H1 (cell line): ENCODE data around the gene EYA2. TPM values are rescaled to one million over a fixed set of nuclear protein-coding genes. Genes with fewer than 3 reads are reported as not detected.

Experiments
- BRCA1 ChIP-seq: IDR thresholded peaks from 2 replicates; pipeline ENCODE4 v1.6.1; 2012; ENCODE audit warnings: low read depth, low read length, improper control_type of control experiment
- CHD7 ChIP-seq: fragments of 300-600 bp; sonication (generic); IDR thresholded peaks from 2 replicates; pipeline ENCODE4 v1.7.1; 2012; ENCODE audit warnings: low read length, moderate library complexity, mild to moderate bottlenecking, inconsistent platforms; ENCODE audit not compliant: insufficient replicate concordance
- CREB1 ChIP-seq: IDR thresholded peaks from 2 replicates; pipeline ENCODE4 v1.6.1; 2012; ENCODE audit warnings: inconsistent platforms
- GABPA ChIP-seq: IDR thresholded peaks from 2 replicates; pipeline ENCODE4 v1.6.1; 2011; ENCODE audit warnings: mild to moderate bottlenecking, low read length, moderate library complexity, borderline replicate concordance; ENCODE audit not compliant: insufficient read depth
- HDAC6 ChIP-seq: IDR thresholded peaks from one replicate; pipeline ENCODE4 v1.7.1; 2012; ENCODE audit warnings: low read depth, mild to moderate bottlenecking, inconsistent platforms, low read length, moderate library complexity
- JUN ChIP-seq: IDR thresholded peaks from 2 replicates; pipeline ENCODE4 v1.6.1; 2011; ENCODE audit warnings: low read depth, mild to moderate bottlenecking, improper control_type of control experiment, low read length
- RBBP5 ChIP-seq: IDR thresholded peaks from 2 replicates; pipeline ENCODE4 v1.7.1; 2012; ENCODE audit warnings: low read depth, mild to moderate bottlenecking, inconsistent platforms, low read length, moderate library complexity, borderline replicate concordance
- SP4 ChIP-seq: IDR thresholded peaks from 2 replicates; pipeline ENCODE4 v1.6.1; 2012; ENCODE audit warnings: low read length, inconsistent platforms
- SUZ12 ChIP-seq: fragments of 200-600 bp; sonication (generic); IDR thresholded peaks from 2 replicates; pipeline ENCODE4 v1.6.1; 2012; ENCODE audit warnings: mild to moderate bottlenecking, inconsistent platforms, low read length, moderate library complexity, mixed read lengths
- TEAD4 ChIP-seq: IDR thresholded peaks from 2 replicates; pipeline ENCODE4 v1.6.1; 2012; ENCODE audit warnings: low read depth, low read length, inconsistent platforms, mixed read lengths
- ZNF274 ChIP-seq: IDR thresholded peaks from 2 replicates; pipeline ENCODE4 v1.7.0; 2012; ENCODE audit warnings: low read length, borderline replicate concordance; ENCODE audit errors: extremely low read depth
- polyA plus RNA-seq, 7 experiments: library from polyadenylated mRNA; depleted of rRNA in 3 of 7; stranded (reverse) in 5 of 7; unstranded in 2 of 7; fragments of >200 nt in 5 of 7; fragments of 200-250 nt in 2 of 7; gene quantifications; 1 replicate in 5 of 7; 2 replicates in 1 of 7; 4 replicates in 1 of 7; pipeline versions ENCODE4 v1.2.1 to v1.2.3, GENCODE V29; 2011 to 2013; ENCODE audit warnings: missing spikeins in 2 of 7, mixed read lengths in 2 of 7
- total RNA-seq: library from RNA; stranded (reverse); fragmentation: NEBNext Ultra II Directional; extraction: Animal tissue kit (Norgen Biotek cat#: 25700); gene quantifications from 2 replicates; pipeline ENCODE4 v1.2.1, GENCODE V29; 2021

The EYA2 gene
- total and polyA plus RNA-seq, 2 of the 8 experiments (the other 6 are each of a cell fraction or from before 2014, with no cell fraction given), result 1.6 to 1.7 TPM

GRCh38 chr20:46844965-46845364 is 49.7 kb upstream of the EYA2 start (continued):
- TF ChIP-seq CHD7 (no peak), SP4 (no peak), JUN (no peak), ZNF274 (no peak), TEAD4 (no peak), SUZ12 (no peak), GABPA (no peak), HDAC6 (no peak), RBBP5 (no peak), BRCA1 (no peak), CREB1 (no peak)
